HepG2 (cell line): ENCODE data around the gene TNFAIP8L3. TPM values are rescaled to one million over a fixed set of nuclear protein-coding genes. Genes with fewer than 3 reads are reported as not detected.

Experiments
- ATAC-seq: fragments of 200-7000 bp; cut with Tn5 transposase; 3 replicates; pipeline ENCODE4 v1.9.1; 2020; ENCODE audit warnings: mild to moderate bottlenecking, moderate library complexity
- BruUV-seq: library from RNA; stranded (reverse); fragments of 400-500 nt; replicated peaks from 2 replicates; lab custom pipeline; 2021; lab: Mats Ljungman, UMichigan
- CTCF ChIA-PET: fragments of 300-600 bp; formaldehyde crosslinking; extraction: SDS; loops from one replicate; lab custom pipeline; 2021; ENCODE audit warnings: low total read pairs, inconsistent platforms, low intra/inter-chr PET ratio; lab: Yijun Ruan, JAX
- POLR2A ChIA-PET: fragments of 350-600 bp; sonication (Branson Sonifier 250); formaldehyde crosslinking; loops from one replicate; lab custom pipeline; 2020; ENCODE audit warnings: antibody characterized with exemption, inconsistent platforms; lab: Yijun Ruan, JAX
- DNase-seq: peaks from one replicate; pipeline ENCODE4 v3.0.0-alpha.2; 2015; ENCODE audit warnings: low spot score
- FAIRE-seq: peaks from 3 replicates; lab custom pipeline; 2011; peaks lifted over from hg19 to GRCh38; lab: Jason Lieb, UNC
- H2AFZ ChIP-seq: one replicate; pipeline ENCODE4 v1.6.1; 2011; ENCODE audit warnings: low read length, inconsistent platforms
- H3K27ac ChIP-seq: fragments of 300-600 bp; 3 replicates; pipeline ENCODE4 v1.8.0; 2011; ENCODE audit warnings: mixed run types, mild to moderate bottlenecking, mixed read lengths, low read length, inconsistent platforms; ENCODE audit not compliant: insufficient read depth; ENCODE audit errors: extremely low read length
- H3K27me3 ChIP-seq, 2 experiments: fragments of 200-600 bp in 1 of 2; 2 replicates in 1 of 2; 3 replicates in 1 of 2; pipeline versions ENCODE4 v1.6.0 to v1.8.0; 2011; ENCODE audit warnings: low read length in 2 of 2, mild to moderate bottlenecking in 2 of 2, moderate library complexity in 2 of 2, inconsistent platforms in 1 of 2; ENCODE audit not compliant: insufficient read depth in 2 of 2, control insufficient read depth in 1 of 2
- H3K36me3 ChIP-seq, 2 experiments: fragments of 200-600 bp in 1 of 2; replicated peaks in 1 of 2; 2 replicates in 1 of 2; 3 replicates in 1 of 2; pipeline versions ENCODE4 v1.5.1 to v1.8.0; 2011; ENCODE audit warnings: low read length in 2 of 2, inconsistent platforms in 1 of 2; ENCODE audit not compliant: insufficient read depth in 2 of 2, control insufficient read depth in 1 of 2
- H3K4me1 ChIP-seq: 2 replicates; pipeline ENCODE4 v1.5.1; 2012; ENCODE audit warnings: low read length, inconsistent platforms; ENCODE audit not compliant: insufficient read depth
- H3K4me2 ChIP-seq: 2 replicates; pipeline ENCODE4 v1.6.0; 2011; ENCODE audit warnings: low read depth, low read length, inconsistent platforms
- H3K4me3 ChIP-seq, 3 experiments: fragments of 200-600 bp in 1 of 3; sonication (generic), shearing (Covaris generic) in 1 of 3; replicated peaks in 1 of 3; 2 replicates each; pipeline ENCODE4 v1.5.1; 2011 to 2016; ENCODE audit warnings: low read length in 3 of 3, inconsistent platforms in 2 of 3, low read depth in 2 of 3, mild to moderate bottlenecking in 2 of 3, control low read depth in 1 of 3, mixed read lengths in 1 of 3; ENCODE audit not compliant: insufficient read depth in 1 of 3
- H3K79me2 ChIP-seq: one replicate; pipeline ENCODE4 v1.6.1; 2011; ENCODE audit warnings: low read length, inconsistent platforms; ENCODE audit not compliant: insufficient read depth
- H3K9ac ChIP-seq: 2 replicates; pipeline ENCODE4 v1.6.0; 2011; ENCODE audit warnings: mild to moderate bottlenecking, low read depth, low read length, inconsistent platforms; ENCODE audit not compliant: insufficient read depth
- H3K9me3 ChIP-seq: 2 replicates; pipeline ENCODE4 v1.5.1; 2012; ENCODE audit warnings: mild to moderate bottlenecking, low read length
- H4K20me1 ChIP-seq: 2 replicates; pipeline ENCODE4 v1.6.0; 2011; ENCODE audit warnings: inconsistent platforms, mild to moderate bottlenecking, low read length, moderate library complexity; ENCODE audit not compliant: insufficient read depth
- CHCHD3 ChIP-seq: sonication (generic); formaldehyde crosslinking; IDR thresholded peaks from 2 replicates; pipeline ENCODE4 v1.8.0; 2022; ENCODE audit warnings: mild to moderate bottlenecking, missing genetic modification reagents, moderate library complexity
- MNT ChIP-seq: fragments of 450-650 bp; IDR thresholded peaks from 2 replicates; pipeline ENCODE4 v1.6.1; 2016
- PREB ChIP-seq: sonication (generic); formaldehyde crosslinking; IDR thresholded peaks from 2 replicates; pipeline ENCODE4 v1.4.0; 2020; ENCODE audit warnings: missing genetic modification reagents
- REPIN1 ChIP-seq: sonication (generic); formaldehyde crosslinking; IDR thresholded peaks from 2 replicates; pipeline ENCODE4 v1.8.0; 2022; ENCODE audit warnings: missing genetic modification reagents, low read depth, mild to moderate bottlenecking, borderline replicate concordance
- ZNF138 ChIP-seq: sonication (generic); formaldehyde crosslinking; IDR thresholded peaks from 2 replicates; pipeline ENCODE4 v1.5.0; 2020; ENCODE audit warnings: mild to moderate bottlenecking, low read depth, missing genetic modification reagents
- ZNF703 ChIP-seq: sonication (generic); formaldehyde crosslinking; IDR thresholded peaks from 2 replicates; pipeline ENCODE4 v1.5.1; 2020; ENCODE audit warnings: missing genetic modification reagents, mild to moderate bottlenecking, moderate library complexity, borderline replicate concordance
- WGBS: methylation state at CpG from one replicate; pipeline ENCODE4 v1.1.6; 2017; ENCODE audit warnings: low lambda C conversion rate; 5-methylcytosine and 5-hydroxymethylcytosine counted together
- in situ Hi-C: cut with HindIII; loops from 2 replicates; pipeline ENCODE4 v1.10.0; 2017; ENCODE audit warnings: low pct_unique_long_range_greater_than_20kb; ENCODE audit not compliant: extremely low pct_ligation_motif_present
- intact Hi-C: fragments of 100-400 bp; cut with micrococcal nuclease; formaldehyde crosslinking; loops from one replicate; pipeline ENCODE4 v1.10.0; 2022; ENCODE audit not compliant: unreplicated experiment
- polyA plus RNA-seq, 8 experiments: library from polyadenylated mRNA; depleted of rRNA in 3 of 8; stranded (reverse) in 7 of 8; unstranded in 1 of 8; fragments of >200 nt; fragmentation: Illumina TruSeq in 4 of 8; extraction: Trizol in 4 of 8; gene quantifications; 2 replicates each; pipeline versions ENCODE4 v1.2.1 to v1.2.3, GENCODE V29; 2011 to 2016; ENCODE audit warnings: low read depth in 4 of 8, missing spikeins in 1 of 8, mixed read lengths in 1 of 8; ENCODE audit not compliant: insufficient read depth in 1 of 8
- total RNA-seq, 5 experiments: library from RNA; depleted of rRNA; stranded (reverse); fragments of >200 nt; fragmentation: Illumina TruSeq; extraction: Trizol; gene quantifications; 2 replicates each; pipeline ENCODE4 v1.2.3, GENCODE V29; 2016; ENCODE audit warnings: low read depth in 1 of 5

Gene TNFAIP8L3
- total and polyA plus RNA-seq, 2 of the 13 experiments (the other 11 are each of a cell fraction or from before 2014, with no cell fraction given) = 0.15 to 4.0 TPM

- FAIRE-seq (no peak), DNase-seq (no peak), ATAC-seq (no peak)
- Histone ChIP-seq H3K27me3 (no peaks in the 10 kb centered on the region), H4K20me1 (no peaks in the 10 kb centered on the region; the same call in 1 of the 2 replicates), H2AFZ (no peak overlapping the region), H3K27ac (no peak overlapping the region), H3K9me3 (no peaks in the 10 kb centered on the region), H3K9ac (no peak overlapping the region), H3K4me2 (no peak overlapping the region), H3K79me2 (no peaks in the 10 kb centered on the region), H3K36me3 (no peaks in the 10 kb centered on the region; a peak in 1 of 5 replicates), H3K4me1 (peaks cover 19% of the 10 kb centered on the region), H3K4me3 (no peak overlapping the region)
- BruUV-seq = no TSS peak
- POLR2A ChIA-PET = no interaction called here
- CTCF ChIA-PET = no interaction called here
- TF ChIP-seq CHCHD3 (CRISPR knock-in tag) (no peak), PREB (CRISPR knock-in tag) (no peak), REPIN1 (CRISPR knock-in tag) (no peak), ZNF138 (CRISPR knock-in tag) (no peak), MNT (no peak), ZNF703 (CRISPR knock-in tag) (no peak)
- intact Hi-C loops = no loop called here
- 100% methylated on average over 2 of the region's 2 CpGs for WGBS
- in situ Hi-C loops = no loop called here
These were observed 40.6 kb upstream of the TNFAIP8L3 start for GRCh38 chr15:51135276-51135675.
